GM23248 (cell line): Measurements from ENCODE around the gene ENTHD1.

Experiments
- EZH2 ChIP-seq: fragments of 200-600 bp; sonication (generic); IDR thresholded peaks from 2 replicates; pipeline ENCODE4 v1.6.1; 2018; ENCODE audit warnings: antibody characterized with exemption, mild to moderate bottlenecking; ENCODE audit not compliant: insufficient read depth, poor library complexity, severe bottlenecking
- EZH2phosphoT487 ChIP-seq: fragments of 200-600 bp; sonication (generic); IDR thresholded peaks from 2 replicates; pipeline ENCODE4 v1.6.1; 2018; ENCODE audit warnings: antibody characterized with exemption, moderate library complexity, mild to moderate bottlenecking, low read depth; ENCODE audit not compliant: insufficient read depth

- TF ChIP-seq EZH2, result no peak
- TF ChIP-seq EZH2phosphoT487, result no peak
These were observed 172.1 kb downstream of the ENTHD1 start for GRCh38 chr22:39721206-39722031.
